ENCODE data around the gene STS.
A peak's percentile ranks its signal among the peaks of the same experiment; 100 is the strongest.

The STS gene

DNA sequence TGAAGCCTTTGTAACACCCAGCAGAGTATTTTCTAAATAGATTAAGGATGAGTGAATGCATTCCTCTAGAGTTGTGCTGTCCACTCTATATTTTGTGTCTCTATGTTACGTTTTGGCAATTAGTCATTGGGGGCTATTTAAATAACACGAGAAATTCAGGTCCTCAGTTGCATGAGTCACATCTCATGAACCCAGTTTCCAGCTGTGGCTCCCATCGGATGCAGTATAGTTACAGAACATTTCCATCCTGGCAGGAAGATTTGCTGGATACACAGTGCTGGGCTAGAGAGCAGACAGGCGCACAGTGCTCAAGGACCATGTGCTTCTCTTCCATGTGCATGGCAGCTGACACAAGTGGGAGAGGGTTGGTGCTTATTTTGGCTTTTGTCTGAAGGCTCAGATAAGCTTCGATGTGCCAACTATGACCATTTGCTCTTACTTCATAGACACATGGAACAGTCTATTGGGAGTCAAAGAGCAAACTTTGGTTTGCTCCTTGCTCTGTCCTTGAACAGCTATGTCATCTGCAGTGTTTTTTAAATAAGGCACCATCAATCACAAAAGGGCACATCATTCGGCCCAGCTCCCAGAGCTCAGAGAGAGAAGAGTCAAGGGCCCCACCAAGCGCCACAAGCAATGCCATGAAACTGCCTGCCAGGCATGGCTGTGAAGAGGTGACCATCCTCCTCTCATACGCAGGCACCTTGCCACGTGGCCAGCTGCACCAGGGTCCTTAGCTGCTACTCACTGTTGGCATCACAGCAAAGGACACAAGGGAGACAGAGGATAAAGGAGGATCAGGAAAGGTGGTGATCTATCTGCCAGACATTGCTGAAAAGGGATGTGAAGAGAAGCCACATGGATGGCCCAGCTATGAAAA lies 8.1 kb upstream of the STS start:
- TF ChIP-seq, protein P1, sequence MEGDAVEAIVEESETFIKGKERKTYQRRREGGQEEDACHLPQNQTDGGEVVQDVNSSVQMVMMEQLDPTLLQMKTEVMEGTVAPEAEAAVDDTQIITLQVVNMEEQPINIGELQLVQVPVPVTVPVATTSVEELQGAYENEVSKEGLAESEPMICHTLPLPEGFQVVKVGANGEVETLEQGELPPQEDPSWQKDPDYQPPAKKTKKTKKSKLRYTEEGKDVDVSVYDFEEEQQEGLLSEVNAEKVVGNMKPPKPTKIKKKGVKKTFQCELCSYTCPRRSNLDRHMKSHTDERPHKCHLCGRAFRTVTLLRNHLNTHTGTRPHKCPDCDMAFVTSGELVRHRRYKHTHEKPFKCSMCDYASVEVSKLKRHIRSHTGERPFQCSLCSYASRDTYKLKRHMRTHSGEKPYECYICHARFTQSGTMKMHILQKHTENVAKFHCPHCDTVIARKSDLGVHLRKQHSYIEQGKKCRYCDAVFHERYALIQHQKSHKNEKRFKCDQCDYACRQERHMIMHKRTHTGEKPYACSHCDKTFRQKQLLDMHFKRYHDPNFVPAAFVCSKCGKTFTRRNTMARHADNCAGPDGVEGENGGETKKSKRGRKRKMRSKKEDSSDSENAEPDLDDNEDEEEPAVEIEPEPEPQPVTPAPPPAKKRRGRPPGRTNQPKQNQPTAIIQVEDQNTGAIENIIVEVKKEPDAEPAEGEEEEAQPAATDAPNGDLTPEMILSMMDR (IDR thresholded peaks at IDR 0.05; ENCODE audit: extremely low read depth, missing control alignments): no peak
- DNase-seq (ENCODE audit: low spot score): no peak

DNA sequence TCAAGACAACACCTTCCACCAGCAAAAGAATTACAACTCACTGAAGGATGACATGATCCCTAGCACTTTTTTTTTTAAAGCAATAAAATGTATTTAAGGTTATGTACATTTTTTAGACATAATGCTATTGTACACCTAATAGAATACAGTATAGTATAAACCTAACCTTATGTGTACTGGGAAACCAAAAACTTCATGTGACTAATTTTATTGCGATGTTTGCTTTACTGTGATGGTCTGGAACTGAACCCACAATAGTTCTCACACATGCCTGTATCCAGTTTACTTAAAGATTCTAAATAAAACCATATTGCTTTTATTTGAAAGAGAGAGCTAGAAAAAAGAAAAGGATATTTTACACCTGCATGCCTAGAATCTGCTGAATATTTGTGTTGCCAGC lies 4.4 kb upstream of the STS start:
- TF ChIP-seq, protein P1 (IDR thresholded peaks at IDR 0.05; ENCODE audit: extremely low read depth, missing control alignments): no peak

DNA sequence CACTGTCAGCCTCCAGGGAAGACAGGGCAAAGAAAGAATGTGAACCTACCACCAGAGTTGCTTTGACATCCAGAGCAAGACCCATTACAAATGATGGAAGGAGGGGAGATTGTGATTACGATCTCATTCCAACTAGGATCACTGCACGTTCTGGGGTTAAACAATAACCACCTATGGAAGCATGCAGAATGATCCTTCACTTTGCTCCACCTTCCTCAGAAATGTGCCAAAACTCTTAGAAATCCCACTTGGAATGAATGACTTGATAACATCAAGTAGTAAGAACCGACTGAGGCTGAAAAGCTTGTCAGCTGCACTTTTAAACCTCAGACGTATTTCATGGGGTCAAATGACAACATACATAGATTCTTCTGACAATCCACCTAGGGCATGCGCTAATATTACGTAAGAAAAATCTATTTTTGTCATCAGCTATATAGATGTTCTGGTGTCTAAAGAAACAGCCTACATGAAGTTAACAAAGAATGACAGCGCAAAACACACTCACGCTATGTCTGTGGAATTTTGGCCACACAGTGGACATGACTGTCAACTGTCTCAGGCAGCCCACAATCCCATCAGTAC lies 3.5 kb upstream of the STS start:
- TF ChIP-seq, protein P1 (IDR thresholded peaks at IDR 0.05; ENCODE audit: extremely low read depth, missing control alignments): no peak
- no peak for DNase-seq (ENCODE audit: low spot score)

More for the DNA sequence above, 4.4 kb upstream of the STS start:
- DNase-seq (ENCODE audit: low spot score): no peak

- TF ChIP-seq, protein P1 (IDR thresholded peaks at IDR 0.05; ENCODE audit: extremely low read depth, missing control alignments): no peak
- no peak for DNase-seq (ENCODE audit: low spot score)
Measured at GRCh38 chrX:7145454-7145853, 2.1 kb upstream of the STS start.

GRCh38 chrX:7146020-7146702 lies 1.4 kb upstream of the STS start:
- TF ChIP-seq, protein P1 (IDR thresholded peaks at IDR 0.05; ENCODE audit: extremely low read depth, missing control alignments): no peak
- DNase-seq (ENCODE audit: low spot score): no peak

DNA sequence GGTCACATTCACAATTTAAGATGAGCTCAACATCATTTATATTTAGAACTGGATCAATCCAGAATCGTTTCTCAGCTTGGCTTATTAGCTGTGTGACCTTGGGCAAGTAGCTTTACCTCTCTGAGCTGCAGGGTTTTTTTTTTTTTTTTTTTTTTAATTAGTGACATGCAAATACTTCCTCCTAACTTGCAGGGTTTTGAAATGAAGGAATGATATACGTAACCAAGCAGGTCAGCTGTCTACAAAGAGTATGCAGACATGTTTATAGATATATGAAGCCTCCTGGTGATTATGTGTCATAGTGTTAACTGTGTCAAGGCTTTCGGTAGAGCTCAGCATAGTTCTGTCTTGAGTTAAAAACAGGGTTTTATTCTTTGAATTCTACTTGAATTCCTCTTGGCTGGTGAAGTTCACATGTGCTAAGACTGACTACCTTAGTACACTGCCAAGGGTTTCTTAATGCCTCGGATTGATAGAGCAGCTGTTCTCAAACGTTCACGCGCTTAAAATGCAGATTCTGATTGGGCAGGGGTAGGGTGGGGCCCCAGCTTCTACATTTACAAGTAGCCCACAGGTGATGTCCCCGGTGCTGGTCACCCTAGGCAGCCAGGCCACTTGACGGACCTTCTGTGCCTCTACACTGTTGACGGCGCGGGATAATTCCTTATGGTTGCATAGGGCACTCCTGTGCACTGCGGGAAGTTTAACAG lies 654 bp upstream of the STS start:
- DNase-seq (ENCODE audit: low spot score): peak; percentile 14
- TF ChIP-seq, protein P1 (IDR thresholded peaks at IDR 0.05; ENCODE audit: extremely low read depth, missing control alignments): no peak

Measured in GM20000 (cell line).